HG02642 (cell line): Measurements from ENCODE around the gene ANKMY1.

Experiments
- ATAC-seq: cut with Tn5 transposase; IDR thresholded peaks from one replicate; pipeline ENCODE4 v1.9.1; 2021; ENCODE audit warnings: mild to moderate bottlenecking; ENCODE audit not compliant: unreplicated experiment, poor library complexity

ANKMY1 gene

DNA sequence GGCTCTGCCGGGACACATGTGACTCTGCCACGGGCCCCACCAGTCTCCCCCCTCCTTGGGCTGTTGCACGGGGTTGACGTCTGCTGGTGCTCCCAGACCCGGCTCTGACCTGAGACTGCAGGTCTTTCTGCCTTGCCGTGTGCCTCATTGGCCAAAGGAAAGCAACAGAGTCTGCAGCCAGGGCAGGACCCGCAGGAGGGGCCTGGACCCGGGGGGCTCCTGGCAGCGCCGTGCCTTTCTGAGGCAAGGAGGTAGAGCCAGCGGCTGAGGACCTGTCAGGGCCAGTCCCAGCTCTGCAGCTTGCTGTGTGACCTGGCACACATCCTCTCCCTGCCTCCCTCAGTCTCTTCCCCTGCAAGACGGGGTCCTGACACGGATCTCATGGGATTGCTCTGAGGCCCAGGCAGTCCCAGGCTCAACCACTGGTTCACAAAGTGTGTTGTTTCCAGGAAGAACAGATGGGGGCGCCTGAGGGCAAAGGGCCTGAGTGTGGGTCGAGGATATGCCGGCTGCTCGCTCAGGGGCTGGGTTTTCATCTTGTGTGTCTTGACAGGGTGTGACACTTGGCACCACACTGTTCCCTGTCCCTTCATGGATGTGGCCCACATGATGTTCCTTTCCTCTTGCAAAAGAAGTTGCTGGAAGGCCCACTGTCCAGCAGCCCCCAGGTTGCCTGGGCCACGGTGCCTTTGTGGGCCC, 37.7 kb upstream of the ANKMY1 start:
- ATAC-seq: no peak

GRCh38 chr2:240594511-240595380, 37.0 kb upstream of the ANKMY1 start:
- no peak for ATAC-seq

DNA sequence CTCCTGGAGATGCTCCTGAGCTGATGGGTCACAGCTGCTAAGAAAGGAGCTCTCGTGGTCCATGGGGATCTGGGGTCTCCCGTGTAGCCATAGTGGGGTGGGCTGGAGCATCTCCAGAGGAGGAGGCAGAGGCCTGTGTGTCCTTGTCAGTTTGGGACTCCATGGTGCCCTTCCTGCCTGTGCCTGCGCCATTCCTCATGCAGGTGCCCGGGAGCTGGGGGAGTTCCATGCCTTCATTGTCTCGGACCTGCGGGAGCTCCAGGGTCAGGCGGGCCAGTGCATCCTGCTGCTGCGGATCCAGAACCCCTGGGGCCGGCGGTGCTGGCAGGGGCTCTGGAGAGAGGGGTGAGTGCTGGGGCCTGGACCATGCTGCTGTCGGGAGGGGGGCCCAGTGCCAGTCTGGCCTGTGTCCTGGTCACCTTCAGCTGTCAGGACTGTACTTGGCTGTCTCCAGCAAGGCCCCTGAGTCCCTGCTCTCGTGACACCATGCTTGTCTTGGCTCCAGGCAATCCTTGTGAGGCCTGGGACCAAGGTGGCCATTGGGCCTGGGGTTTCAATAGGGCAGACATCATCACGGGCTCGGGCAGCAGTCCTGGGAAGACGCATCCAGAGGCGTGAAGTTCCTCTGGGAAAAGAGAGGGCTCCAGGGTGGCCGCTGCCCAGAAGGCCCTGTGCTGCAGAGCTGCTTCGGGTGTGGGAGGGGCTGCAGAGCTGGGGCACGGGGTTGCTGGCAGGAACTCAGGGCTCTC, 36.1 kb upstream of the ANKMY1 start:
- no peak for ATAC-seq

DNA sequence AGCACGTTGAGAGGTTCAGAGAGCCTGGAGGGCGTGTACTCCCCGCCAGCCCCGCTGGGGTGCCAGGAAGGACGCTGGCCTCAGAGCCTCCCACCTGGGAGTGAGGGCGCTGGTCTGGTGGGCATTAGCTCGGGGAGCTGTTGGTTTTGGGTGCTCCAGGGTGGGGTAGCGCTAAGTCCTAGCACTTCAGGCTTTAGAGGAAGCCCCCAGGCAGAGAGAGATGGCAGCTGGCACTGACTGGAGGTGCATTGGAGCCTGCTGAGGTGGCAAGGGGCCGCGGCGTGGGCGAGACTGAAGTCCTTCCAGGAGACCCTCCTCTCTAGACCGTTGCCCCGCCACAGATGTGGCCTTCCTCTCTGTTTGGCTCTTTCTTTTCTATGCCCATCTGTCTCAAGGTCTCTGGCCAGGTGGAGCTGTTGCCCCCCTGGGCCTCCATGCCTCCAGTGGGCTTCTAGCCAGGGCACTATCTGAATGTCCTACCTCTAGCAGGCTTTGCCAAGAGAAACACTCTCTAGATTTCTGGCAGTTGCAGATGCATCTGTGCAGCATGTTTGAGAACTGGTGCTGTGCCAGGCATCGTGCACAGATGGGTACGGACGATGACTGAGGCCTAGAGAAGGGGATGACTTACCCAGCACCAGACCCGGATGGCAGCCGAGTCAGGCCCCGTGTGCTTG, 35.4 kb upstream of the ANKMY1 start:
- no peak for ATAC-seq

- no peak for ATAC-seq
Measured at GRCh38 chr2:240591784-240592183, 34.0 kb upstream of the ANKMY1 start.

DNA sequence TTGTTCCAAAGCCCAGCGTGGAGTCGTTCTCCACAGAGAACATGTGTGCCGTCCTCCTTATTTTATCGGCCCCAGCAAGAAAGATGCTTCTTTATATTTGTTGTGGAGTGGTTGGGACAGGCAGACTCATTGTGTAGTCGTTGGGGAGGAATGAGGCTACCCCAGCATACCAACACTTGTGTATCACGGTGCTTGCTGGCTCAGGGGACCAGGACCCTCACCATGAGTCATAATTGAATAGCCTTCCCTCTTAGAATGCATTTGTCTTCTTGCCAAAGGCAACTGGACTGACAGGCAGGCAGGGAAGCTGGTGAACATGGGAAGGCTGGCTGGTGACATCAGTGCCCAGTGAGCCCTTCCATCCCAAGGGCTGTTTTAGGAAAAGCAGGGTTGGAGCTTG, 33.4 kb upstream of the ANKMY1 start:
- ATAC-seq: no peak

DNA sequence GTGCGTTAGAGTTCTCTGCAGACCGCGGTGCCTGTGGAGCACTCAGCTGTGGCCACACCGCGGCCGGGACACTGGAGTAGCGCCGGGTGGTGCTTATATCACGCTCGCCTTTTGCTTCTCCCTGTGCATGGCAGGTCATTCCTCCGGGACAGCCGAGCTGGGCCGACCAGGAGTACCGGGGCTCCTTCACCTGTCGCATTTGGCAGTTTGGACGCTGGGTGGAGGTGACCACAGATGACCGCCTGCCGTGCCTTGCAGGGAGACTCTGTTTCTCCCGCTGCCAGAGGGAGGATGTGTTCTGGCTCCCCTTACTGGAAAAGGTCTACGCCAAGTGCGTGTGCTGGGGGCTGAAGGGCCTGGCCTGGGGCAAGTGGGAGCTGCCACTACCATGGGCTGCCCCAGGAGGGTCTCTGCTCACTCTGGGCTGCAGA, 32.9 kb upstream of the ANKMY1 start:
- ATAC-seq: no peak

- no peak for ATAC-seq
Measured at GRCh38 chr2:240589850-240590525, 32.2 kb upstream of the ANKMY1 start.

- ATAC-seq: no peak
Measured at GRCh38 chr2:240589375-240589774, 31.6 kb upstream of the ANKMY1 start.

DNA sequence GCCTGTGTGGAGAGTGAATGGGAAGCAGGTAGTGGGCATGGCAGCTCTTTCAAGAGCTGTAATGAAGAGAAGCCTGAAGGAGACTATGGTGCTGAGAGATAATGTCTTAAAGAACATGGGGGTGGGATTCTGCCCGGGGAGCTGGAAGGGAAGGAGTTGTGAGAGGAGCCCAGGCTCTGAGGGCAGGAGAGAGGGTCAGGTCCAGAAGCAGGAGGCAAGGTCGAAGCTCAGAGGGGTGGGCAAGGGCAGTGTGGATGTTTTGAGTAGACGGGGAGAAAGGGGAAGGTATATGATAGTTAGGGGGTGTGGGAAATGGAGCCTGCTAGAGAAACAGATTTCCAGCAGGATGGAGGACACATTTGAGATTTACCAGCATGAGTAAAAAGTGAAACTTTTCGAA, 30.9 kb upstream of the ANKMY1 start:
- no peak for ATAC-seq

- no peak for ATAC-seq
Measured at GRCh38 chr2:240588006-240588655, 30.3 kb upstream of the ANKMY1 start.

GRCh38 chr2:240586919-240587800, 29.4 kb upstream of the ANKMY1 start:
- no peak for ATAC-seq

- peak; percentile 66 for ATAC-seq
Measured at GRCh38 chr2:240586198-240586918, 28.6 kb upstream of the ANKMY1 start, which contains the start of gene CAPN10. Gene CAPN10, plus strand, starts transcription at chr2:240586734. Its CDS starts 178 bp downstream, at chr2:240586912.

- no peak for ATAC-seq
Measured at GRCh38 chr2:240585681-240586197, 28.0 kb upstream of the ANKMY1 start.

- ATAC-seq: peak; percentile 25
Measured at GRCh38 chr2:240585101-240585500, 27.3 kb upstream of the ANKMY1 start.

DNA sequence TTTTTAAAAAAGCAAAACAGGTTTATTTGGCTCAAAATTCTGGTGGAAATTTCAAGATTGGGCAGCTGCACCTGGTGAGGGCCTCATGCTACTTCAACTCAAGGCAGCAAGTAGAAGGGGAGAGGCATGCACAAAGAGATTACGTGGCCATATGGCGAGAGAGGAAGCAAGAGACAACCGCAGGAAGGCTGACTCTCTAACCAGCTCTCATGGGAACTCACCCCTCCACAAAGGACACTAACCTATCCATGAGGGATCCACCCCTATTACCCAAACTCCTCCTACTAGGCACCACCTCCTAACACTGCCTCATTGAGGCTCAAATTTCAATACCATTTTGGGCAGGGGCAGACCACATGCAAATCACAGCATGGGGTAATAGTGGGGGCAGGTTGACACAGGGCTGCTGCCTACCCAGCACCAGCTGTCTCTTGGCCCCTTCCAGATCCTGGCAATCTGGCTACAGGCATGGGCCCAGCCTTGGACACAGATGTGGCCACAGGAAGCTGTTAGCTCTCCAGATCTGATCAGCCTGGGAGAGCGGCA, 26.8 kb upstream of the ANKMY1 start:
- peak; percentile 60 for ATAC-seq

DNA sequence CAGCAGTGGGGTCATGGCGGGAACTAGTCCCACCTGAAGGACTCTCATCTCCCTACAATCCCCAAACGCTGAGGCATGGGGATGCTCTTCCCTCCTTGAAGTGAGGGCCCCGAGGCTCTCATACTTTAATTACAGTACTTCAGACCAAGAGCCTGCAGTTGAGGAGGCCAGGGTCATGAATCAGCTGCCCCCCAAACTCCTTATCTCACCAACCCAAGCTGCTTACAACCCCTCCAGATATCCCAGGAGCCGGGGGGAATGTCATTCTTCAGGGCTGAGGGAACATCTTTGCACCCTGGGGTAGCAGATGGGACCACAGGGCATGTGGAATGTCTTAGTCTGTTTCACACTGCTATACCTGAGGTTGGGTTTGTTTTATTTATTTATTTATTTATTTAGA, 26.0 kb upstream of the ANKMY1 start:
- ATAC-seq: no peak
